Mesendoderm (in vitro differentiated cells): ENCODE measurements around the gene VSIR.

Experiments
- DNase-seq: peaks from one replicate; pipeline ENCODE4 v3.0.0; 2013
- H2AK5ac ChIP-seq: 2 replicates; pipeline ENCODE4 v1.6.1; 2013; ENCODE audit warnings: low read length, inconsistent platforms
- H2BK120ac ChIP-seq: 2 replicates; pipeline ENCODE4 v1.6.1; 2013; ENCODE audit warnings: low read depth, mild to moderate bottlenecking, low read length, moderate library complexity, mixed read lengths
- H2BK15ac ChIP-seq: replicated peaks from 2 replicates; pipeline ENCODE4 v1.6.1; 2013; ENCODE audit warnings: low read depth, mild to moderate bottlenecking, moderate library complexity
- H2BK5ac ChIP-seq: 2 replicates; pipeline ENCODE4 v1.6.1; 2013; ENCODE audit warnings: low read length, inconsistent platforms
- H3K18ac ChIP-seq: 2 replicates; pipeline ENCODE4 v1.6.1; 2013; ENCODE audit warnings: mild to moderate bottlenecking, low read length, mixed read lengths
- H3K23ac ChIP-seq: one replicate; pipeline ENCODE4 v1.6.1; 2013; ENCODE audit warnings: low read length
- H3K27ac ChIP-seq: 2 replicates; pipeline ENCODE4 v1.5.1; 2013; ENCODE audit warnings: low read depth, mild to moderate bottlenecking, inconsistent platforms, low read length, moderate library complexity
- H3K27me3 ChIP-seq: 2 replicates; pipeline ENCODE4 v1.6.1; 2013; ENCODE audit warnings: low read length, control low read depth, mild to moderate bottlenecking, inconsistent platforms; ENCODE audit not compliant: insufficient read depth, poor library complexity
- H3K36me3 ChIP-seq: 2 replicates; pipeline ENCODE4 v1.6.1; 2013; ENCODE audit warnings: low read length, inconsistent platforms; ENCODE audit not compliant: control insufficient read depth, insufficient read depth
- H3K4ac ChIP-seq: one replicate; pipeline ENCODE4 v1.6.1; 2013; ENCODE audit warnings: low read depth, mild to moderate bottlenecking, low read length, moderate library complexity
- H3K4me1 ChIP-seq: 2 replicates; pipeline ENCODE4 v1.6.1; 2013; ENCODE audit warnings: low read depth, low read length, inconsistent platforms; ENCODE audit not compliant: control insufficient read depth
- H3K4me2 ChIP-seq: 2 replicates; pipeline ENCODE4 v1.6.1; 2013; ENCODE audit warnings: low read length
- H3K4me3 ChIP-seq: 2 replicates; pipeline ENCODE4 v1.5.1; 2013; ENCODE audit warnings: mild to moderate bottlenecking, low read length
- H3K56ac ChIP-seq: one replicate; pipeline ENCODE4 v1.6.1; 2013; ENCODE audit warnings: low read length
- H3K79me1 ChIP-seq: 2 replicates; pipeline ENCODE4 v1.6.1; 2013; ENCODE audit warnings: low read length, inconsistent platforms
- H3K79me2 ChIP-seq: 2 replicates; pipeline ENCODE4 v1.6.1; 2013; ENCODE audit warnings: mild to moderate bottlenecking, low read length; ENCODE audit not compliant: control insufficient read depth, insufficient read depth
- H3K9ac ChIP-seq: 2 replicates; pipeline ENCODE4 v1.6.1; 2013; ENCODE audit warnings: low read length, inconsistent platforms
- H4K5ac ChIP-seq: one replicate; pipeline ENCODE4 v1.6.1; 2013; ENCODE audit warnings: low read length
- H4K8ac ChIP-seq: one replicate; pipeline ENCODE4 v1.6.1; 2013; ENCODE audit warnings: low read depth, mild to moderate bottlenecking, control low read depth, low read length, moderate library complexity
- WGBS: extraction: QIAGEN DNeasy Blood & Tissue Kit; methylation state at CpG from one replicate; pipeline ENCODE4 v1.1.7; 2013; ENCODE audit warnings: low lambda C conversion rate, missing lambda C conversion rate; ENCODE audit not compliant: insufficient coverage; ENCODE audit errors: extremely low coverage; 5-methylcytosine and 5-hydroxymethylcytosine counted together

Gene VSIR

GRCh38 chr10:71726580-71727104 is 46.7 kb downstream of the VSIR start:
- H3K9ac ChIP-seq, result no peak overlapping the region
- no peak overlapping the region for H2AK5ac ChIP-seq
- no peak overlapping the region for H3K27ac ChIP-seq
- no peak overlapping the region for H3K4me3 ChIP-seq
- DNase-seq, result no peak
- H3K18ac ChIP-seq, result no peak overlapping the region
- no peak overlapping the region for H3K4ac ChIP-seq
- no CpG with 5 or more reads among the region's 11 CpGs for WGBS
- H2BK120ac ChIP-seq, result no peak overlapping the region
- H2BK5ac ChIP-seq, result no peak overlapping the region
- H3K23ac ChIP-seq, result no peak overlapping the region
- H3K79me2 ChIP-seq, result no peaks in the 10 kb centered on the region
- no peaks in the 10 kb centered on the region for H3K4me1 ChIP-seq
- peak overlapping the region; percentile 42 for H3K56ac ChIP-seq
- H4K5ac ChIP-seq, result no peak overlapping the region
- no peak overlapping the region for H2BK15ac ChIP-seq
- no peaks in the 10 kb centered on the region for H3K36me3 ChIP-seq
- H4K8ac ChIP-seq, result no peak overlapping the region
- no peak overlapping the region for H3K4me2 ChIP-seq
- no peaks in the 10 kb centered on the region for H3K27me3 ChIP-seq
- H3K79me1 ChIP-seq, result no peaks in the 10 kb centered on the region

GRCh38 chr10:71725998-71726579 is 47.2 kb downstream of the VSIR start:
- Histone ChIP-seq H2BK120ac (no peak overlapping the region), H3K18ac (no peak overlapping the region), H3K27ac (no peak overlapping the region), H4K5ac (no peak overlapping the region), H4K8ac (no peak overlapping the region), H3K56ac (no peak overlapping the region), H3K79me2 (no peaks in the 10 kb centered on the region), H3K4me1 (no peaks in the 10 kb centered on the region), H3K36me3 (no peaks in the 10 kb centered on the region), H3K4me2 (no peak overlapping the region), H3K4ac (no peak overlapping the region), H2BK15ac (no peak overlapping the region), H3K4me3 (no peak overlapping the region), H3K9ac (no peak overlapping the region), H2AK5ac (no peak overlapping the region), H3K27me3 (no peaks in the 10 kb centered on the region), H2BK5ac (no peak overlapping the region), H3K79me1 (no peaks in the 10 kb centered on the region), H3K23ac (no peak overlapping the region)
- WGBS, result no CpG with 5 or more reads among the region's 9 CpGs
- peak; percentile 83 for DNase-seq

- no peak overlapping the region for H3K18ac ChIP-seq
- no peak overlapping the region for H2AK5ac ChIP-seq
- no peak overlapping the region for H3K4me2 ChIP-seq
- H4K8ac ChIP-seq, result no peak overlapping the region
- H3K4me3 ChIP-seq, result no peak overlapping the region
- H2BK15ac ChIP-seq, result no peak overlapping the region
- no peak overlapping the region for H3K4ac ChIP-seq
- no peak overlapping the region for H3K23ac ChIP-seq
- H3K9ac ChIP-seq, result no peak overlapping the region
- no peaks in the 10 kb centered on the region for H3K79me2 ChIP-seq
- H3K79me1 ChIP-seq, result no peaks in the 10 kb centered on the region
- H3K56ac ChIP-seq, result no peak overlapping the region
- H2BK120ac ChIP-seq, result no peak overlapping the region
- no peak for DNase-seq
- H3K27ac ChIP-seq, result no peak overlapping the region
- no peaks in the 10 kb centered on the region for H3K27me3 ChIP-seq
- H3K4me1 ChIP-seq, result no peaks in the 10 kb centered on the region
- H3K36me3 ChIP-seq, result no peaks in the 10 kb centered on the region
- H4K5ac ChIP-seq, result no peak overlapping the region
- no CpG with 5 or more reads among the region's 14 CpGs for WGBS
- no peak overlapping the region for H2BK5ac ChIP-seq
Observed at GRCh38 chr10:71725249-71725648, 48.1 kb downstream of the VSIR start.

GRCh38 chr10:71724539-71724938 is 48.8 kb downstream of the VSIR start:
- no CpG with 5 or more reads among the region's 6 CpGs for WGBS
- Histone ChIP-seq H3K27me3 (no peaks in the 10 kb centered on the region), H2AK5ac (no peak overlapping the region), H3K27ac (no peak overlapping the region), H3K4me3 (no peak overlapping the region), H3K36me3 (no peaks in the 10 kb centered on the region), H3K18ac (no peak overlapping the region), H3K23ac (no peak overlapping the region), H3K79me2 (no peaks in the 10 kb centered on the region), H3K56ac (no peak overlapping the region), H3K4me2 (no peak overlapping the region), H2BK5ac (no peak overlapping the region), H4K8ac (no peak overlapping the region), H3K4ac (no peak overlapping the region), H2BK15ac (no peak overlapping the region), H3K4me1 (peaks cover 2% of the 10 kb centered on the region), H3K9ac (no peak overlapping the region), H4K5ac (no peak overlapping the region), H2BK120ac (no peak overlapping the region), H3K79me1 (no peaks in the 10 kb centered on the region)
- no peak for DNase-seq

GRCh38 chr10:71723311-71723710 is 50.0 kb downstream of the VSIR start:
- H3K4ac ChIP-seq, result no peak overlapping the region
- H3K79me1 ChIP-seq, result no peaks in the 10 kb centered on the region
- no peak overlapping the region for H3K23ac ChIP-seq
- H2BK5ac ChIP-seq, result no peak overlapping the region
- H3K79me2 ChIP-seq, result no peaks in the 10 kb centered on the region
- H2BK120ac ChIP-seq, result no peak overlapping the region
- DNase-seq, result no peak
- no peak overlapping the region for H2BK15ac ChIP-seq
- no peak overlapping the region for H4K5ac ChIP-seq
- H3K56ac ChIP-seq, result no peak overlapping the region
- no peak overlapping the region for H3K9ac ChIP-seq
- no peak overlapping the region for H3K27ac ChIP-seq
- H3K27me3 ChIP-seq, result no peaks in the 10 kb centered on the region
- WGBS, result no CpG with 5 or more reads among the region's 11 CpGs
- H3K4me1 ChIP-seq, result peaks cover 5% of the 10 kb centered on the region
- no peak overlapping the region for H2AK5ac ChIP-seq
- H3K36me3 ChIP-seq, result no peaks in the 10 kb centered on the region
- no peak overlapping the region for H4K8ac ChIP-seq
- no peak overlapping the region for H3K18ac ChIP-seq
- H3K4me2 ChIP-seq, result no peak overlapping the region
- H3K4me3 ChIP-seq, result no peak overlapping the region

- H3K79me2 ChIP-seq, result no peaks in the 10 kb centered on the region
- no CpG with 5 or more reads among the region's 1 CpG for WGBS
Observed at GRCh38 chr10:71722849-71723248, 50.5 kb downstream of the VSIR start.

More at GRCh38 chr10:71722849-71723248, 50.5 kb downstream of the VSIR start:
- Histone ChIP-seq H3K4ac (no peak overlapping the region), H2BK15ac (no peak overlapping the region), H2BK120ac (no peak overlapping the region), H3K56ac (no peak overlapping the region), H3K79me1 (no peaks in the 10 kb centered on the region), H4K8ac (no peak overlapping the region), H3K9ac (no peak overlapping the region), H3K18ac (no peak overlapping the region), H3K4me2 (no peak overlapping the region), H3K4me3 (no peak overlapping the region), H3K4me1 (peaks cover 5% of the 10 kb centered on the region), H3K27me3 (no peaks in the 10 kb centered on the region), H2AK5ac (no peak overlapping the region), H3K36me3 (no peaks in the 10 kb centered on the region), H3K27ac (no peak overlapping the region), H4K5ac (no peak overlapping the region), H2BK5ac (no peak overlapping the region), H3K23ac (no peak overlapping the region)
- DNase-seq, result no peak
